ENCODE results near the gene DCD.

Gene DCD

GRCh38 chr12:54657105-54657607 lies 9.0 kb upstream of the DCD start:
- Histone ChIP-seq H3K4me1 (ENCODE audit: control extremely low read depth in 1 of 4, control insufficient read depth in 4 of 4, insufficient read depth in 4 of 4, low read length in 3 of 4) (peaks cover 0 to 4% (median 0%) of the 10 kb centered on the region in 4 experiments), H3K36me3 (ENCODE audit: control insufficient read depth in 4 of 4, insufficient read depth in 4 of 4, low read length in 3 of 4) (no peaks in the 10 kb centered on the region), H3K9me3 (ENCODE audit: control extremely low read depth in 1 of 5, control insufficient read depth in 4 of 5, insufficient read depth in 2 of 5, low read depth in 1 of 5, low read length in 4 of 5) (no peaks in the 10 kb centered on the region), H3K27me3 (replicated peaks in 2 of 5; ENCODE audit: control insufficient read depth in 4 of 5, insufficient read depth in 5 of 5, low read length in 4 of 5) (peaks cover 0 to 11% (median 3%) of the 10 kb centered on the region in 5 experiments), H3K27ac (ENCODE audit: insufficient read depth in 1 of 2, low read depth in 1 of 2, low read length in 2 of 2, poor library complexity in 1 of 2, severe bottlenecking in 2 of 2) (no peak overlapping the region), H3K4me3 (ENCODE audit: control insufficient read depth in 1 of 7, extremely low read depth in 1 of 7, insufficient read depth in 4 of 7, low read depth in 2 of 7, low read length in 6 of 7) (no peak overlapping the region)
- POLR2A ChIA-PET: no interaction called here
- no peak for DNase-seq
- CTCF ChIA-PET: interaction anchor here (1.0 to 2.6 kb wide), 2 partner anchors 57 to 70 kb away, joined by 3 to 7 read pairs; no protein-coding TSS in a partner anchor
- WGBS (ENCODE audit: insufficient coverage): 93% methylated on average over 3 of the region's 6 CpGs

GRCh38 chr12:54654926-54655325 lies 6.8 kb upstream of the DCD start:
- WGBS (ENCODE audit: insufficient coverage): 48% methylated on average over 2 of the region's 2 CpGs
- H3K4me1 ChIP-seq (ENCODE audit: control extremely low read depth in 1 of 4, control insufficient read depth in 4 of 4, insufficient read depth in 4 of 4, low read length in 3 of 4): no peaks in the 10 kb centered on the region
- POLR2A ChIA-PET: no interaction called here
- H3K9me3 ChIP-seq (ENCODE audit: control extremely low read depth in 1 of 5, control insufficient read depth in 4 of 5, insufficient read depth in 2 of 5, low read depth in 1 of 5, low read length in 4 of 5): no peaks in the 10 kb centered on the region
- peaks cover 2 to 13% (median 8%) of the 10 kb centered on the region in 5 experiments for H3K27me3 ChIP-seq (replicated peaks in 2 of 5; ENCODE audit: control insufficient read depth in 4 of 5, insufficient read depth in 5 of 5, low read length in 4 of 5)
- H3K4me3 ChIP-seq (ENCODE audit: control insufficient read depth in 1 of 7, extremely low read depth in 1 of 7, insufficient read depth in 4 of 7, low read depth in 2 of 7, low read length in 6 of 7): no peak overlapping the region
- no peaks in the 10 kb centered on the region for H3K36me3 ChIP-seq (ENCODE audit: control insufficient read depth in 4 of 4, insufficient read depth in 4 of 4, low read length in 3 of 4)
- no peak overlapping the region for H3K27ac ChIP-seq (ENCODE audit: insufficient read depth in 1 of 2, low read depth in 1 of 2, low read length in 2 of 2, poor library complexity in 1 of 2, severe bottlenecking in 2 of 2)
- no peak for DNase-seq
- CTCF ChIA-PET: interaction anchor here (0.5 to 2.0 kb wide), 7 partner anchors 10 to 1720 kb away, joined by 3 to 6 read pairs (median 4); no protein-coding TSS in a partner anchor

GRCh38 chr12:54653025-54653424 lies 4.9 kb upstream of the DCD start:
- Histone ChIP-seq H3K4me1 (ENCODE audit: control extremely low read depth in 1 of 4, control insufficient read depth in 4 of 4, insufficient read depth in 4 of 4, low read length in 3 of 4) (no peaks in the 10 kb centered on the region), H3K27ac (ENCODE audit: insufficient read depth in 1 of 2, low read depth in 1 of 2, low read length in 2 of 2, poor library complexity in 1 of 2, severe bottlenecking in 2 of 2) (no peak overlapping the region), H3K9me3 (ENCODE audit: control extremely low read depth in 1 of 5, control insufficient read depth in 4 of 5, insufficient read depth in 2 of 5, low read depth in 1 of 5, low read length in 4 of 5) (no peaks in the 10 kb centered on the region), H3K4me3 (ENCODE audit: control insufficient read depth in 1 of 7, extremely low read depth in 1 of 7, insufficient read depth in 4 of 7, low read depth in 2 of 7, low read length in 6 of 7) (no peak overlapping the region), H3K27me3 (replicated peaks in 2 of 5; ENCODE audit: control insufficient read depth in 4 of 5, insufficient read depth in 5 of 5, low read length in 4 of 5) (peaks cover 2 to 21% (median 10%) of the 10 kb centered on the region in 5 experiments), H3K36me3 (ENCODE audit: control insufficient read depth in 4 of 4, insufficient read depth in 4 of 4, low read length in 3 of 4) (no peaks in the 10 kb centered on the region)
- DNase-seq: no peak
- ChIA-PET CTCF (interaction anchor here (0.8 to 1.3 kb wide), 2 partner anchors 9 to 52 kb away, joined by 3 to 4 read pairs; no protein-coding TSS in a partner anchor), POLR2A (interaction anchor here (0.9 kb wide), 1 partner anchor 11 kb away, joined by 3 read pairs; no protein-coding TSS in a partner anchor)
- WGBS (ENCODE audit: insufficient coverage): 53% methylated on average over 6 of the region's 9 CpGs

- no peak for DNase-seq
- CTCF ChIA-PET: interaction anchor here (1.3 kb wide), 1 partner anchor 10 kb away, joined by 4 read pairs; no protein-coding TSS in a partner anchor
- H3K27ac ChIP-seq (ENCODE audit: insufficient read depth in 1 of 2, low read depth in 1 of 2, low read length in 2 of 2, poor library complexity in 1 of 2, severe bottlenecking in 2 of 2): no peak overlapping the region
- peaks cover 3 to 15% (median 10%) of the 10 kb centered on the region in 5 experiments for H3K27me3 ChIP-seq (replicated peaks in 2 of 5; ENCODE audit: control insufficient read depth in 4 of 5, insufficient read depth in 5 of 5, low read length in 4 of 5)
- no peaks in the 10 kb centered on the region for H3K36me3 ChIP-seq (ENCODE audit: control insufficient read depth in 4 of 4, insufficient read depth in 4 of 4, low read length in 3 of 4)
- H3K4me1 ChIP-seq (ENCODE audit: control extremely low read depth in 1 of 4, control insufficient read depth in 4 of 4, insufficient read depth in 4 of 4, low read length in 3 of 4): no peaks in the 10 kb centered on the region
- POLR2A ChIA-PET: no interaction called here
- H3K9me3 ChIP-seq (ENCODE audit: control extremely low read depth in 1 of 5, control insufficient read depth in 4 of 5, insufficient read depth in 2 of 5, low read depth in 1 of 5, low read length in 4 of 5): no peaks in the 10 kb centered on the region
- 94% methylated on average over 5 of the region's 5 CpGs for WGBS (ENCODE audit: insufficient coverage)
- no peak overlapping the region for H3K4me3 ChIP-seq (ENCODE audit: control insufficient read depth in 1 of 7, extremely low read depth in 1 of 7, insufficient read depth in 4 of 7, low read depth in 2 of 7, low read length in 6 of 7)
These were observed 2.7 kb upstream of the DCD start for GRCh38 chr12:54650889-54651288.

- no peak overlapping the region for H3K27ac ChIP-seq (ENCODE audit: insufficient read depth in 1 of 2, low read depth in 1 of 2, low read length in 2 of 2, poor library complexity in 1 of 2, severe bottlenecking in 2 of 2)
- no peaks in the 10 kb centered on the region for H3K4me1 ChIP-seq (ENCODE audit: control extremely low read depth in 1 of 4, control insufficient read depth in 4 of 4, insufficient read depth in 4 of 4, low read length in 3 of 4)
- no peak for DNase-seq
- no peaks in the 10 kb centered on the region for H3K9me3 ChIP-seq (ENCODE audit: control extremely low read depth in 1 of 5, control insufficient read depth in 4 of 5, insufficient read depth in 2 of 5, low read depth in 1 of 5, low read length in 4 of 5)
- peaks cover 3 to 15% (median 10%) of the 10 kb centered on the region in 5 experiments for H3K27me3 ChIP-seq (replicated peaks in 2 of 5; ENCODE audit: control insufficient read depth in 4 of 5, insufficient read depth in 5 of 5, low read length in 4 of 5)
- ChIA-PET CTCF (no interaction called here), POLR2A (no interaction called here)
- no peaks in the 10 kb centered on the region for H3K36me3 ChIP-seq (ENCODE audit: control insufficient read depth in 4 of 4, insufficient read depth in 4 of 4, low read length in 3 of 4)
- no peak overlapping the region for H3K4me3 ChIP-seq (ENCODE audit: control insufficient read depth in 1 of 7, extremely low read depth in 1 of 7, insufficient read depth in 4 of 7, low read depth in 2 of 7, low read length in 6 of 7)
- 90% methylated on average over 4 of the region's 4 CpGs for WGBS (ENCODE audit: insufficient coverage)
These were observed 2.2 kb upstream of the DCD start for GRCh38 chr12:54650409-54650808.

GRCh38 chr12:54649825-54650224 lies 1.7 kb upstream of the DCD start:
- ChIA-PET POLR2A (no interaction called here), CTCF (interaction anchor here (1.0 kb wide), 1 partner anchor 51 kb away, joined by 3 read pairs; no protein-coding TSS in a partner anchor)
- Histone ChIP-seq H3K36me3 (ENCODE audit: control insufficient read depth in 4 of 4, insufficient read depth in 4 of 4, low read length in 3 of 4) (no peaks in the 10 kb centered on the region), H3K4me1 (ENCODE audit: control extremely low read depth in 1 of 4, control insufficient read depth in 4 of 4, insufficient read depth in 4 of 4, low read length in 3 of 4) (no peaks in the 10 kb centered on the region), H3K27me3 (replicated peaks in 2 of 5; ENCODE audit: control insufficient read depth in 4 of 5, insufficient read depth in 5 of 5, low read length in 4 of 5) (peaks cover 3 to 17% (median 10%) of the 10 kb centered on the region in 5 experiments), H3K27ac (ENCODE audit: insufficient read depth in 1 of 2, low read depth in 1 of 2, low read length in 2 of 2, poor library complexity in 1 of 2, severe bottlenecking in 2 of 2) (no peak overlapping the region), H3K9me3 (ENCODE audit: control extremely low read depth in 1 of 5, control insufficient read depth in 4 of 5, insufficient read depth in 2 of 5, low read depth in 1 of 5, low read length in 4 of 5) (no peaks in the 10 kb centered on the region), H3K4me3 (ENCODE audit: control insufficient read depth in 1 of 7, extremely low read depth in 1 of 7, insufficient read depth in 4 of 7, low read depth in 2 of 7, low read length in 6 of 7) (no peak overlapping the region)
- no peak for DNase-seq
- 89% methylated on average over 1 of the region's 1 CpG for WGBS (ENCODE audit: insufficient coverage)

GRCh38 chr12:54641554-54641953 lies 6.6 kb downstream of the DCD start:
- Histone ChIP-seq H3K27me3 (replicated peaks in 2 of 5; ENCODE audit: control insufficient read depth in 4 of 5, insufficient read depth in 5 of 5, low read length in 4 of 5) (peaks cover 0 to 8% (median 0%) of the 10 kb centered on the region in 5 experiments), H3K4me3 (ENCODE audit: control insufficient read depth in 1 of 7, extremely low read depth in 1 of 7, insufficient read depth in 4 of 7, low read depth in 2 of 7, low read length in 6 of 7) (no peak overlapping the region), H3K9me3 (ENCODE audit: control extremely low read depth in 1 of 5, control insufficient read depth in 4 of 5, insufficient read depth in 2 of 5, low read depth in 1 of 5, low read length in 4 of 5) (no peaks in the 10 kb centered on the region), H3K36me3 (ENCODE audit: control insufficient read depth in 4 of 4, insufficient read depth in 4 of 4, low read length in 3 of 4) (no peaks in the 10 kb centered on the region), H3K4me1 (ENCODE audit: control extremely low read depth in 1 of 4, control insufficient read depth in 4 of 4, insufficient read depth in 4 of 4, low read length in 3 of 4) (no peaks in the 10 kb centered on the region), H3K27ac (ENCODE audit: insufficient read depth in 1 of 2, low read depth in 1 of 2, low read length in 2 of 2, poor library complexity in 1 of 2, severe bottlenecking in 2 of 2) (no peak overlapping the region)
- ChIA-PET POLR2A (no interaction called here), CTCF (interaction anchor here (0.9 to 2.7 kb wide), 5 partner anchors 9 to 46 kb away, joined by 4 to 6 read pairs (median 5); no protein-coding TSS in a partner anchor)
- WGBS (ENCODE audit: insufficient coverage): no CpG with 5 or more reads among the region's 1 CpG
- no peak for DNase-seq
